Measurements from ENCODE around the gene ENTPD8. TPM values are rescaled to one million over a fixed set of nuclear protein-coding genes. Genes with fewer than 3 reads are reported as not detected.
A peak's percentile ranks its signal among the peaks of the same experiment; 100 is the strongest.

Gene ENTPD8
- total RNA-seq, 1 experiment from 2014 or later = not detected

- DNase-seq (ENCODE audit: low read depth) = no peak
- in situ Hi-C loops (cut with HindIII; ENCODE audit: low pct_unique_long_range_greater_than_20kb, low sequenced_read_pairs) = no loop called here
Observed at GRCh38 chr9:137436761-137437600, 4.2 kb downstream of the ENTPD8 start.

GRCh38 chr9:137435980-137436760 lies 5.0 kb downstream of the ENTPD8 start:
- in situ Hi-C loops (cut with HindIII; ENCODE audit: low pct_unique_long_range_greater_than_20kb, low sequenced_read_pairs) = no loop called here
- DNase-seq (ENCODE audit: low read depth) = peak; percentile 82

- in situ Hi-C loops (cut with HindIII; ENCODE audit: low pct_unique_long_range_greater_than_20kb, low sequenced_read_pairs) = no loop called here
Observed at GRCh38 chr9:137435381-137435891, 5.7 kb downstream of the ENTPD8 start.

GRCh38 chr9:137434498-137435380 lies 6.4 kb downstream of the ENTPD8 start:
- DNase-seq (ENCODE audit: low read depth) = no peak
- in situ Hi-C loops (cut with HindIII; ENCODE audit: low pct_unique_long_range_greater_than_20kb, low sequenced_read_pairs) = no loop called here

More at GRCh38 chr9:137435381-137435891, 5.7 kb downstream of the ENTPD8 start:
- DNase-seq (ENCODE audit: low read depth) = no peak

- no peak for DNase-seq (ENCODE audit: low read depth)
- in situ Hi-C loops (cut with HindIII; ENCODE audit: low pct_unique_long_range_greater_than_20kb, low sequenced_read_pairs) = no loop called here
Observed at GRCh38 chr9:137433916-137434431, 7.2 kb downstream of the ENTPD8 start.

GRCh38 chr9:137433349-137433915 lies 7.7 kb downstream of the ENTPD8 start:
- in situ Hi-C loops (cut with HindIII; ENCODE audit: low pct_unique_long_range_greater_than_20kb, low sequenced_read_pairs) = no loop called here
- DNase-seq (ENCODE audit: low read depth) = no peak

- in situ Hi-C loops (cut with HindIII; ENCODE audit: low pct_unique_long_range_greater_than_20kb, low sequenced_read_pairs) = no loop called here
- no peak for DNase-seq (ENCODE audit: low read depth)
Observed at GRCh38 chr9:137432687-137433348, 8.3 kb downstream of the ENTPD8 start.

- DNase-seq (ENCODE audit: low read depth) = no peak
- in situ Hi-C loops (cut with HindIII; ENCODE audit: low pct_unique_long_range_greater_than_20kb, low sequenced_read_pairs) = no loop called here
Observed at GRCh38 chr9:137431416-137431931, 9.7 kb downstream of the ENTPD8 start.

- no peak for DNase-seq (ENCODE audit: low read depth)
- in situ Hi-C loops (cut with HindIII; ENCODE audit: low pct_unique_long_range_greater_than_20kb, low sequenced_read_pairs) = no loop called here
Observed at GRCh38 chr9:137430723-137431415, 10.3 kb downstream of the ENTPD8 start.

GRCh38 chr9:137429974-137430722 lies 11.0 kb downstream of the ENTPD8 start:
- no peak for DNase-seq (ENCODE audit: low read depth)
- in situ Hi-C loops (cut with HindIII; ENCODE audit: low pct_unique_long_range_greater_than_20kb, low sequenced_read_pairs) = no loop called here

- in situ Hi-C loops (cut with HindIII; ENCODE audit: low pct_unique_long_range_greater_than_20kb, low sequenced_read_pairs) = no loop called here
Observed at GRCh38 chr9:137429546-137429890, 11.6 kb downstream of the ENTPD8 start.

GRCh38 chr9:137428841-137429545 lies 12.2 kb downstream of the ENTPD8 start:
- in situ Hi-C loops (cut with HindIII; ENCODE audit: low pct_unique_long_range_greater_than_20kb, low sequenced_read_pairs) = no loop called here
- DNase-seq (ENCODE audit: low read depth) = no peak

More at GRCh38 chr9:137429546-137429890, 11.6 kb downstream of the ENTPD8 start:
- DNase-seq (ENCODE audit: low read depth) = no peak

- in situ Hi-C loops (cut with HindIII; ENCODE audit: low pct_unique_long_range_greater_than_20kb, low sequenced_read_pairs) = no loop called here
Observed at GRCh38 chr9:137428311-137428630, 12.9 kb downstream of the ENTPD8 start.

GRCh38 chr9:137427454-137428310 lies 13.5 kb downstream of the ENTPD8 start:
- no peak for DNase-seq (ENCODE audit: low read depth)
- in situ Hi-C loops (cut with HindIII; ENCODE audit: low pct_unique_long_range_greater_than_20kb, low sequenced_read_pairs) = no loop called here

More at GRCh38 chr9:137428311-137428630, 12.9 kb downstream of the ENTPD8 start:
- DNase-seq (ENCODE audit: low read depth) = no peak
